HG03571 (cell line): ENCODE measurements around the gene ZNF532.
"Not testable (repeated sequence)": the region's sequence is repeated elsewhere in the genome, so short reads cannot be mapped to it uniquely, and the experiment has no call there.

Experiments used
- ATAC-seq: cut with Tn5 transposase; IDR thresholded peaks from one replicate; pipeline ENCODE4 v1.9.1; 2021; ENCODE audit not compliant: unreplicated experiment

The ZNF532 gene

GRCh38 chr18:58900015-58900649 lies 35.5 kb downstream of the ZNF532 start:
- no peak for ATAC-seq

DNA sequence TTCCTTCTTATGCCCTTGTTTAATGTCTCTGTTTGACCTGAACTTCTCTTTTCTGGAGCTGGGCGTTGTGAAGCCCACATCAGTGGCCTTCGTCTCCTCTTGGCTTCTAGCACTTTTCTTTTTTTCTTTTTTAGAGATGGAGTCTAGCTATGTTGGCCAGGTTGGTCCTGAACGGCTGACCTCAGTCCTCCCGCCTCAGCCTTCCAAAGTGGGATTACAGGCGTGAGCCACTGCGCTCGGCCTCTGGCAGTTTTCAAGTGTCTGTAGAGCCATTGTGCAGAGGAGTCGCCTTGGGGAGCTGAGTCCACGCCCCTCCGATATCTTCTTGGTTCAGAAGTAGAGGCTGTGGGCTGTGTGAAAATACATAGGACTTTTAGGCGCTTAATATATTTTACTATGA lies 36.5 kb downstream of the ZNF532 start:
- no peak for ATAC-seq

GRCh38 chr18:58901783-58902182 lies 37.1 kb downstream of the ZNF532 start:
- ATAC-seq: no peak

DNA sequence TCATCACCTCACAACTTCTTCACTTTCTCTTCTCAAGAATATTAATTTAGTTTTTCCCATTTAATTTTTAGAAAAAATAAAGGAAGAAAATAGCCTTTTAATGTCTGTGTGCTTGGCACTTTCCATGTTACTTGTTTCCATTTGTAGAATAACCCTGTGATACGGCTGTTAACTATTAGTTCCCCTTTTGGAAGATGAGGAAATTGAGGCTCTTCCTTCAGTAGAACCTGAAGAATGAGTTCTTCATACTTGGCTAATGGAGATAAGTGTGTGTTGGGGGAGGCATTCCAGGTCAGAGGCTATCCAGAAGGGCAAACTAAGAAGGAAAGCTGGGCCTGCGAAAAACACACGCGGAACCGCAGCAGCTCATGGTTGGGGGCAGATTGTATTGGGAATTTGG lies 38.3 kb downstream of the ZNF532 start:
- no peak for ATAC-seq

GRCh38 chr18:58903533-58903932 lies 38.9 kb downstream of the ZNF532 start:
- no peak for ATAC-seq

GRCh38 chr18:58905777-58906428 lies 41.2 kb downstream of the ZNF532 start:
- no peak for ATAC-seq

DNA sequence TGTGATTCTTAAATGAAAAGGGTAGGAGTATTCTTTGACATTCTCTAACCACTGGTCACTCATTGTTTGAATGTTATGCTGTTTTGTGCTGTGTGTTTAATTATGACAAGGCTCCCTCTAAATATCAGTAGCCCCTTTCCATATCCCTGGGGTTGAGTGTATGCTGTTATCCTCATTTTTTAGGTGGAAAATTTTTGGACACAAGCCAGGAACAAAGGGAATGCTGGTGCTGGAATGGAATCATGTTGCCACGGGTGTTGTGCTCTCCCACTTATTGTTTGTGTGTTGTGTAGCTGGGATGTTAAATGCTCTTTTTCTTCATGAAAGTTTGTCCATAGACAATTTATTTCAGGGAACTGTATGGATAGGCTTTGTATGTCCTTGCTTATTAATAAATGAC lies 43.3 kb downstream of the ZNF532 start:
- ATAC-seq: no peak

GRCh38 chr18:58909521-58909920 lies 44.8 kb downstream of the ZNF532 start:
- ATAC-seq: no peak

- no peak for ATAC-seq
Observed at GRCh38 chr18:58911241-58911640, 46.6 kb downstream of the ZNF532 start.

DNA sequence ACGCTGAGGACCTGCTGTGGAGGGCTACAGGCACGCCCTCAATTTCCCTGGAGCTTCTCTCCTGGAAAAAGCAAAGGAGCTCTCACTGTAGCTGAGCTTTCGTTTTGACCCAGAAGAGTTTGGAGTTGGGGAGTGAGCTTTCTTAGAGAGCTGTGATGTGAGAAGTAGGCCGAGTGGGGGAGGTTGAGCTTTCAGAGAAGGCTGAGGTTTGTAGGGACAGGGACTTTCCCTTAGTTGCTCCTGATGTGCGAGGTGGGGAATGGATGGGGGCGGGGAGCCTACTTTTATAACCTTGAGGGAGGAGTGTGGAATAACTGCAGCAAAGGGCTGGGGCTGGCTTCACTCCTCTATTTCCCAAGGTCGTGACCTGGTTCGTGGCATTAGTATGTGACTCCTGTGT lies 47.1 kb downstream of the ZNF532 start:
- ATAC-seq: no peak

- no peak for ATAC-seq
Observed at GRCh38 chr18:58915006-58915799, 50.5 kb downstream of the ZNF532 start.

- no peak for ATAC-seq
Observed at GRCh38 chr18:58915995-58916394, 51.3 kb downstream of the ZNF532 start.

DNA sequence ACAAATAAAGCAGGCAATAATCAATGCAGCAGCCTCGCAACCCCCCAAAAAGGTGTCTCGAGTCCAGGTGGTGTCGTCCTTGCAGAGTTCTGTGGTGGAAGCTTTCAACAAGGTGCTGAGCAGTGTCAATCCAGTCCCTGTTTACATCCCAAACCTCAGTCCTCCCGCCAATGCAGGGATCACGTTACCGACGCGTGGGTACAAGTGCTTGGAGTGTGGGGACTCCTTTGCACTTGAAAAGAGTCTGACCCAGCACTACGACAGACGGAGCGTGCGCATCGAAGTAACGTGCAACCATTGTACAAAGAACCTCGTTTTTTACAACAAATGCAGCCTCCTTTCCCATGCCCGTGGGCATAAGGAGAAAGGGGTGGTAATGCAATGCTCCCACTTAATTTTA lies 55.3 kb downstream of the ZNF532 start:
- ATAC-seq: not testable (repeated sequence)

GRCh38 chr18:58922995-58923394 lies 58.3 kb downstream of the ZNF532 start:
- ATAC-seq: no peak

- ATAC-seq: no peak
Observed at GRCh38 chr18:58924473-58924872, 59.8 kb downstream of the ZNF532 start.

DNA sequence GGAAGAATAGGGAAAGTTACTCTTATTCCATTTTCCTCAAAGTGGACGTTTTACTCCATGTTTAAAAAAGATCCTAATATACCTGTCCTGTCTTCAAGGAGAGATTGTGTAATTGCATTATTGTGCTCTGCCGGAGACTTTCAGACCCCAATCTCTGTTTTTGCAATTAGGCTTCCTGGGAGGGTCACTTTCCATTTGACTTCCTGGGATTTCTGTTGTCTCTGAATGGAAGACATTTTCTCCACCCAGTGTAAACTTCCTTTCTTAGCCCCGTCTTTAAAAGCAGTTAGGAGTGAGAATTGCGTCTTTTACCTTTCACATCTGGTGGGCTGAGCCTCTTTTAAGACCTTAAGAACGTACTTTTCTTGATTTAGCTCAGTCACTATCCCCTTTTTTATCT lies 63.0 kb downstream of the ZNF532 start:
- no peak for ATAC-seq

- no peak for ATAC-seq
Observed at GRCh38 chr18:58928386-58928785, 63.7 kb downstream of the ZNF532 start.

GRCh38 chr18:58929206-58929605 lies 64.5 kb downstream of the ZNF532 start:
- ATAC-seq: no peak

- ATAC-seq: no peak
Observed at GRCh38 chr18:58934356-58934755, 69.7 kb downstream of the ZNF532 start.

DNA sequence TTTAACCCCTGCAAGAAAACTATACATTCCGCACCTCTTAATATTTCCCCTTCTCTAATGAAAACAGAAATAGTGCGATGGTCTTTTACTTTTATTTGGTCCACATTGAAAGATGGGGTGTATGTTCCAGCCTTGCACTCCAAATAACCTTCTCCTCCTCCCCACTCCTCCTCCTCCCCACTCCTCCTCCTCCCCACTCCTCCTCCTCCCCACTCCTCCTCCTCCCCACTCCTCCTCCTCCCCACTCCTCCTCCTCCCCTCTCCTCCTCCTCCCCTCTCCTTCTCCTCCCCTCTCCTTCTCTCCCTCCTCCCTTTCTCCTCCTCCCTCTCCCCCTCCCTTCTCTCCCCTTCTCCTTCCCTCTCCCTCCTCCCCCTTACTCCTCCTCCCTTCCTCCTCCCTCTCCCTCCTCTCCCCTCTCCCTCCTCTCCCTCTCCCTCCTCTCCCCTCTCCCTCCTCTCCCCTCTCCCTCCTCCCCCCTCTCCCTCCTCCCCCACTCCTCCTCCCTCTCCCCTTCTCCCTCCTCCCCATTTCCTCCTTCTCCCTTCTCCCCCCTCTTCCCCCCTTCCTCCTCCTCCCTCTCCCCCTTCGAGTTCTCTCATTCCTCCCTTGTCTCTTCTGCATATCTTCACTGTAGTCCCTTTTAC lies 70.4 kb downstream of the ZNF532 start:
- no peak for ATAC-seq

- no peak for ATAC-seq
Observed at GRCh38 chr18:58937071-58937886, 72.6 kb downstream of the ZNF532 start.
